GM18508 (cell line): ENCODE results near the gene RPL19.
"Not testable (repeated sequence)": the region's sequence is repeated elsewhere in the genome, so short reads cannot be mapped to it uniquely, and the experiment has no call there.

Source experiments
- ATAC-seq: cut with Tn5 transposase; IDR thresholded peaks from one replicate; pipeline ENCODE4 v1.9.1; 2021; ENCODE audit warnings: moderate number of reproducible peaks; ENCODE audit not compliant: insufficient read depth, unreplicated experiment

Gene RPL19

DNA sequence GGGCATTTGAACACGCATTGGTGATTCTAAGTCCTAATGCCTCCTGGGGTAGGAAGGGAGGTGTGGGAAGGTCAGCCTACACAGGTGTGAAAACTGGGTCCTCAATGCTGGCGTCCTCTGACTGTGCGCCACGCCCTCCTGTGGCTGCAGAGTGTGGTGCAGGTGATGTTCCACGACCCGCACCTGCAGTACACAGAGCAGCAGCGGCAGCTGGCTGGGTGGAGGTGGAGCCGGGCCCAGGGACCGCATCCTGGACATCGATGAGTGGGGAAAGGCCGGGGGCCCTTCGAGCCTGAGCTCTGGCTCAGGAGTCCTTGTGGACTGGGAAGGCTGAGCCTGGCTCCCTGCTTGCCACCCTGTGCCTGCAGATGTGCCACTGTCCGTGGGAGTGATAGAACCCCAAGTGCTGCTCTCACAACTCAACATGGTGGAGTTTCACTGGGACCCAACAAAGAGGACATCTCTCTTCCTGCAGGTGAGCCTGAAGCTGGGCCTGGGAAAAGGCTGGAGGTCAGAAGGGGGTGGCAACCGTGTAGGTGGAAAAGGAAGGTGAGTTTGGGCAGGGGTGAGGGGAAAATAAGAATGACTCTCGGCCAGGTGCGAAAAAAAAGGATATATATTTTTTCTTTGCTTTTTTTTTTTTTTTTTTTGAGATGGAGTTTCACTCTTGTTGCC, 39.7 kb downstream of the RPL19 start:
- no peak for ATAC-seq

DNA sequence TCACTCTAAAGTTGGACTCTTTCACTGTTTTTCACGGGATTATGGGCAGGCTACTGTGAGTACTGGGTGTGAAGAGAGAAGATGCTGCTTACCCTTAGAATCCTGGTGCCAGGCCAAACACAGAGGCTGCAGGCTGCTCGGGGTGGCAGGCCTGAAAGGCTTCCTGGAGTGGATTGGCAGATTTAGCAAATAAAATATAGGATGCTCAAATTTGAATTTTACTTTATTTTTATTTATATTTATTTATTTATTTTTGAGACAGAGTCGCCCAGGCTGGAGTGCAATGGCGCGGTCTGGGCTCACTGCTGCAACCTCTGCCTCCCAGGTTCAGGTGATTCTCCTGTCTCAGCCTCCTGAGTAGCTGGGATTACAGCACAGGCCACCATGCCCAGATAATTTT, 40.5 kb downstream of the RPL19 start:
- no peak for ATAC-seq

DNA sequence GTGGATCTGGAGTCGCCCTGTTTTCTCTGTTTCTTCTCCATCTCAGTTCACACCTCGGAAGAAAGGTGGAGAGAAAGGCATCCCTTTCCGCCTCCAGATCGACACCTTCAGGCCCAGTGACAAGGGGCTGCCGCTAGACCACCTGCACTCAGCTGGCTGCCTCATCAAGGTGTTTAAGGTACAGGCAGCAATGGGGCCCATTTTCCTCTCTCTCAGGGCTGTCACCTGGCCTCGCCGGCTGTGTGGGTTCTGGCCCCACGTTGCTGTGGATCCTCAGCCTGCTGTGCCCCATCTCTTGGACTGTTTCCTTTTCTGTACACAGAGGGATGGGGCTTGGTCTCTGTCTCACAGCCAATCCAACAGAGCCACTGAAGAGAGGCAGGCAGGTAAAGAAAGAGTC, 43.1 kb downstream of the RPL19 start:
- ATAC-seq: no peak

DNA sequence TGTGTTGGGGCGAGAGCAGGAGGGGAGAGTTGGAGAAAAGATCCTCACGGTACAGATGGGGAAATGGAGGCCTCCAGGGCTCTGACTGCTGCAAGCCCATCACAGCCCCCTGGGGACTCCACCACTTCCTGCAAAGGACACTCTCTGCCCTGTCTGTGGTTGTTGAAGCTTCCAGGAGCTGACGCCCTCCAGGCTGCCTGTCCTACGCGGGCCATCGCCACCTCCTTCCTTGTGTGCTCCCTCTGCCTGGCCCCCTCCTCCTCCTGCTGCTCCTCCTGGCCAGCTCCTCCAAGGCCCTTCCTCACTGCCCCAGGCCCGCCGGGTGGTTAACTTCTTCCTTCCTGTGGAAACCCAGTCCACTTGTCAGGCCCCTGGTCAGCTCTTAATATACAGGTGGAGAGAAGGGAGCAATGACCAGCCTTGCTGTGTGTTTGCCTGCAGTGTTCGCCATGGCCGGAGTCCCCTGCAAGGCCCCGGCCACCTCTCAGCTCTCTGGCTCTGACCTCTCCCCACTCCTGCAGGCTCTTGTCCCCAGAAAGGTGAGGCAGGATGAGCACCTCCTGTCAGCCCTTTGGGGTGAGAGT, 44.0 kb downstream of the RPL19 start:
- no peak for ATAC-seq

DNA sequence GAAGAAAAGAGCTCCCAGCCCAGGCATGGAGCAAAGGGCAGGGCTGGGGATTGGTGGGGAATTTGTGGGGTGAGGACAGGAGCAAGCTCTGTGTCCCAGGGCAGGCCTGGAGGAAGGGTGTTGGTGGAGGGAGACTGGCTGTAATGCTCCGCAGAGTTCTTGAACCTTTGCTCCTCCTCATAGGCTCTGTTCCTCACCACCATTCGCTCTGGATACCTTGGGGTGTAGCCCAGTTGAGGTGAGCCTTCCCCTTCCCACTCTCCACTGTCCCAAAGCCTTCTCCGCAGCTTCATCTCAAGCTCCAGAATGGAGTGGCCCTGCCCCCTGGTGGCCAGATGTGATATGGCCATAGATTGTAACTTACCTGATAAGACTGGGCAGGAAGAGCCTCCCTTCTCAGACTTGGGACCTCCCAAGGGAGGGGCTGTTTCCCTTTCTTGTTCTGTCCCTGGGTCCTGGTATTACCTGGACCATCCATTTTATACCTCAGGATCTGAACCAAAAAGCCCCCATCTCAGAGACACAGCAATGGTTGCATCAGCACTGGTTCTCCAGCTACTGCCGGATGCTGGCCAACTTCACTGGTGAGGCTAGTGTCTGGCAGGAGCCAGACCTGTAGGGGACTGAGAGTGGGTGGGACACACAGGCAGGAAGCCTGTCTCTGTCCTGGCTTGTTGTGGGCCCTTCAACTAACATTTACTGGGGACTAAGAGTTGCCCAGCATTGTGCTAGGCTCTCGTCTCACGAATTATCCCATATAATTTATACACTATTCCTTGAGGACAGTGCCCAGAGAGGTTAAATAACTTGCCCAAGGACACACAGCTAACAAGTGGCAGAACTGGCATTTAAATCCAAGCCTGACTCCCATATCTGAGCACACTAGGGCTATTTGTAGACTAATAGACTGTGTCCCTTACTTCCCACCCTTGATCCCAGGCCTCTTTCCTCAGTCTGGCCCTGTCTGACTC, 44.8 kb downstream of the RPL19 start:
- no peak for ATAC-seq

DNA sequence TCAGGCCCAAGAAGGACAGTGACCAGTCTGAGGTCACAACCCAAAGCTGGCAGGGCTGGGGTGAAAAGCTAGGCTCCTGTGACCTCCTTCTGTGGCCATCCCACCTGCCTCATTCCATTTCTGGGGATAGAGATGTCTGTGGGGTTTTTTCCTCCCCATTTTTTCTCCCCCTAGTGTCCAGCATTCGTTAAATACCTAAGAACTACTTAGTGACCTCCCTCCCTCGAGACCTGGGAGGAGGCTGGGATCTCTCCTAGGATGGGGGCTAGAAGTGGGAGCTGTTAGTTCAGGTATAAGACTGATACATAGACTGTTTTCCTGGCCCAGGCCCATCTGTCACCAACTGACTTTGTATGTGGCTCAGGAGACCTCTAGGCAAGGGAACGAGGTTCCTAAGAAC, 46.2 kb downstream of the RPL19 start:
- ATAC-seq: no peak

DNA sequence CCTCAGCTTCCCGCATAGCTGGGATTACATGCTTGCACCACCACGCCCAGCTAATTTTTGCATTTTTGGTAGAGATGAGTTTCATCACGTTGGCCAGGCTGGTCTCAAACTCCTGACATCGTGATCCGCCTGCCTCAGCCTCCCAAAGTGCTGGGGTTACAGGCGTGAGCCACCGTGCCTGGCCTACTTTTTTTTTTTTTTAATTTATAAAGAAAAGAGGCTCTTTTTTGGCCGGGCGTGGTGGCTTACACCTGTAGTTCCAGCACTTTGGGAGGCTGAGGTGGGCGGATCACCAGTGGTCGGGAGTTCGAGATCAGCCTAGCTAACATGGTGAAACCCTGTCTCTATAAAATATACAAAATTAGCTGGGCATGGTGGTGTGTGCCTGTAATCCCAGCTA, 50.0 kb downstream of the RPL19 start:
- ATAC-seq: not testable (repeated sequence)

DNA sequence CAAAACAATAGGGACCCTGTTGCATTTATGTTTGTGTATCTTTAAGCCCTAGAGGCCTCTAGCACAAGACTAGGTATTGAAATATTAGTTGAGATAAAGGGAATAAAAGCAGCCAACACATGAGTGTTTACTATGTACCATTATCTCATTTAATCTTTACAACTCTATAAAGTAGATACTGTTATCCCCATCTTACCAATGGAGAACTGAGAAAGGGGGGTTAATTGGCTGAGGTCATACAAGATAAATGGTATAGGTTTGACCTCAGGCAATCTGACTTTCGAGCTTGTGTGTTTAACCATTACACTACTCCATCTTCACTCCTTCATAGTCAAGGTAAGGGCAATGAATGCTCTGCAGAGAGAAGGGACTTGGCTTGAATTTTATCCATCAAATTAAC, 51.9 kb downstream of the RPL19 start:
- no peak for ATAC-seq

DNA sequence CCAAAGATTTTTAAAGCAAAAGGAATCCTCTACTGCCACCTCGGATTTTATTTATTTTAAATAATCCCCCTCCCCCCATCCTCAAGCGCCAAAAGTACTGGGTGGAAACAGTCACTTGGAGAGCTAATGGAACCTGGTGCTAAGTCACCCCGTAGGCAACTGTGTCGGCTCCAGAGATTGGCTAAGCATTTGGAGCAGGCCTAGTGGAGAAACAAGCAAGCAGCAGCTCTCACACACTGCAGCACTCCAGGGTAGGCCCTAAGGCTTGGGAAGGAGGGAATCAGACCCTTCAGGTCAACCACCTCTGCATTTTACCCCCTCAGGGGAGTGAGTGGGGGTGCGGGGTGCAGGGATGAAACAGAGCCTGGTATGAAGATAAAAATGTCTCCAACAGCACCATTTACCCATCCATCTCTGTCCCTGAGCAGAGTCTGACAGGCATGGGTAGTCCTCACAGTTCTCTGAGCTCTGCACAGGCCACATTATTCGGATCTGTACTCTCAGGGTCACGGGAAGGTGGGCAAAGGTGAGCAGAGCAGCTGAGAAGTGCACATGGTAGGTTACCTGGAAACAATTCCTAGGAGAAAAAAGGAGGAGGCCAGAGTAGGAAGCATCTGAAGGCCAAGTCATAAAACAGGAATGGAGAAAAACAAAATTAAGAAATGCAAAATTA, 52.8 kb downstream of the RPL19 start:
- no peak for ATAC-seq
